GM12874 (cell line): Measurements from ENCODE around the gene CMSS1.

Source experiments
- CTCF ChIP-seq: IDR thresholded peaks from 2 replicates; pipeline ENCODE4 v1.5.1; 2011; ENCODE audit warnings: low read depth, mild to moderate bottlenecking, control low read depth, low read length, moderate library complexity; ENCODE audit not compliant: insufficient read depth

Gene CMSS1

GRCh38 chr3:100114413-100115030, 296.9 kb downstream of the CMSS1 start, which contains the start of gene FILIP1L:
Gene FILIP1L, minus strand, starts transcription at chr3:100114501.
- no peak for TF ChIP-seq CTCF

GRCh38 chr3:100117093-100117492, 299.4 kb downstream of the CMSS1 start:
- TF ChIP-seq CTCF, result no peak

- TF ChIP-seq CTCF, result no peak
Measured at GRCh38 chr3:100120012-100120411, 302.4 kb downstream of the CMSS1 start.

GRCh38 chr3:100120693-100121092, 303.0 kb downstream of the CMSS1 start:
- no peak for TF ChIP-seq CTCF

GRCh38 chr3:100122321-100122720, 304.7 kb downstream of the CMSS1 start:
- no peak for TF ChIP-seq CTCF

- no peak for TF ChIP-seq CTCF
Measured at GRCh38 chr3:100123112-100123511, 305.4 kb downstream of the CMSS1 start.

- TF ChIP-seq CTCF, result no peak
Measured at GRCh38 chr3:100124201-100124761, 306.6 kb downstream of the CMSS1 start.
